NCI-H1436 treated with DMSO at 0.1 percent for 48 hours (cell line): ENCODE data around the gene ZBTB37.
"Not testable (repeated sequence)": the region's sequence is repeated elsewhere in the genome, so short reads cannot be mapped to it uniquely, and the experiment has no call there.

Experiments used
- DNase-seq: peaks from one replicate; lab custom pipeline; 2025; lab: John Stamatoyannopoulos, UW

The ZBTB37 gene, protein sequence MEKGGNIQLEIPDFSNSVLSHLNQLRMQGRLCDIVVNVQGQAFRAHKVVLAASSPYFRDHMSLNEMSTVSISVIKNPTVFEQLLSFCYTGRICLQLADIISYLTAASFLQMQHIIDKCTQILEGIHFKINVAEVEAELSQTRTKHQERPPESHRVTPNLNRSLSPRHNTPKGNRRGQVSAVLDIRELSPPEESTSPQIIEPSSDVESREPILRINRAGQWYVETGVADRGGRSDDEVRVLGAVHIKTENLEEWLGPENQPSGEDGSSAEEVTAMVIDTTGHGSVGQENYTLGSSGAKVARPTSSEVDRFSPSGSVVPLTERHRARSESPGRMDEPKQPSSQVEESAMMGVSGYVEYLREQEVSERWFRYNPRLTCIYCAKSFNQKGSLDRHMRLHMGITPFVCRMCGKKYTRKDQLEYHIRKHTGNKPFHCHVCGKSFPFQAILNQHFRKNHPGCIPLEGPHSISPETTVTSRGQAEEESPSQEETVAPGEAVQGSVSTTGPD

DNA sequence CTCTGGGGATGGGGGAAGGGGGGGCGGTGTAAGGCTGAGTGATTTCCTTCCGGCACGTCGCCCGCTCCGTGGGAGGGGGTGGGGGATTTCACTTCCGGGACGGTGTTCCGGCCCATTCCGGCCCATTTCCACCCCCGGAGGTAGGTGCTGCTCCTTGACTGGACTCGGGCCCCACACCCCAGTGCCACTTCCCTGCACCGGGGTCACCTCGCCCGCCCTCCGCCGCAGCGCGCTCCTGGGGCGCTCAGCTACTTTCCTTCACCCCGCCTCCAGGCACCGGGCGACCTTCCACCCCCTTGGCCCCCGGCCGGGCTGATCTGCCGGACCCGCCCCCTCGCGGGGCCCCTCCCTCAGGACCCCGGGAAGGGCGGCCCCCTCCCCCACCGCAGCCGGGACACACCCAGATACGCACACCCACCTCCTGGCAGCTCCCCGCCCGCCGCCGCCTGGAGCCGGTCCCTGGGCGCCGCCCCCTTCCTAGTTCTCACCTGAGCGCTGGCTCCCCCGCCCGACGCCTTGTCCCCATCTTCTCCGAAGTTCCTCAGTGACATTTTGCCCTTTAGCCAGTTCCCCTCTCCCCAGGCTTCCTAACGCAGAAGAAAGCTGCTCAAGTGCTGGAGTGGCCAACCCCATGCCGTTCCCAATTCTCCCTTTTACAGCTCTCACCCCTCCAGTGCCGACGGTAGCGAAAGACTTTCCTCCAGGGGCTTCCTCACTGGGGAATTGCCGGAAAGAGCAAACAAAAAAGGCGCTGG, at the start of gene ZBTB37:
Gene ZBTB37, plus strand, starts transcription at position 115 of the 755 bp plus-strand sequence. CDS start 1,846 bp downstream, outside the sequence.
- DNase-seq, result peak; percentile 17

DNA sequence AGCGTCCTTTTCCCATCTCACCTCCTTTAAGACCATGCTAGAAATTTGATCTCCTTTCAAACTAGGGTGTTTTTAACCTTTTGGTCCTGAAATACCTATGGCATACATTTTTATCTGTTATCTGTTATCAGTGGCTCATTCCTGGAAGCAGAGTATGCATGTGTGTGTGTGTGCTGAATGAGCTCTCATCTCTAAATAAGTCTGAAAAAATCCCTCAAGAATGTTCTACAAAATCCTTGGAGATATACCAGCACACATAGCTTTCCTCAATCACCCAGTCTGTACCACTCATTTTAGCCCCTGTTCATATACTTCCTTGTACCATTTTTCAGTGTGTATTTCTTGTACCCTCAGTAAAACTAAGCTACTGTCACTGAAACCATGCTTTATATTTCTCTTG, 49.7 kb upstream of the ZBTB37 start:
- DNase-seq, result no peak

DNA sequence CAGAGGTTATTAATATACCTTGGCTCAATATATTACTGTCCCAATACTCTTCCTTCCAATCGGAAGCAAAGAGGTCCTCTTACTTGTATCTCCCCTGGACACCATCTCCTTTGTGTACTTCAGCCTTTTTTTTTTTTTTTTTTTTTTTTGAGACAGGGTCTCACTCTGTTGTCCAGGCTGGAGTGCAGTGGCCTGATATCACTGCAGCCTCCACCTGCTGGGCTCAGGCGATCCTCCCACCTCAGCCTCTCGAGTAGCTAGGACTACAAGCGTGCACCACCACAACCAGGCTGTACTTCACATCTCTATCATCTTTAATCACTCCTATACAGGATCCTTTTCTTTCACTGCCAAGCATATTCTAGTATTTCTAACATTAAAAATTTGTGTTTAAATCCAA, 46.5 kb upstream of the ZBTB37 start:
- no peak for DNase-seq

DNA sequence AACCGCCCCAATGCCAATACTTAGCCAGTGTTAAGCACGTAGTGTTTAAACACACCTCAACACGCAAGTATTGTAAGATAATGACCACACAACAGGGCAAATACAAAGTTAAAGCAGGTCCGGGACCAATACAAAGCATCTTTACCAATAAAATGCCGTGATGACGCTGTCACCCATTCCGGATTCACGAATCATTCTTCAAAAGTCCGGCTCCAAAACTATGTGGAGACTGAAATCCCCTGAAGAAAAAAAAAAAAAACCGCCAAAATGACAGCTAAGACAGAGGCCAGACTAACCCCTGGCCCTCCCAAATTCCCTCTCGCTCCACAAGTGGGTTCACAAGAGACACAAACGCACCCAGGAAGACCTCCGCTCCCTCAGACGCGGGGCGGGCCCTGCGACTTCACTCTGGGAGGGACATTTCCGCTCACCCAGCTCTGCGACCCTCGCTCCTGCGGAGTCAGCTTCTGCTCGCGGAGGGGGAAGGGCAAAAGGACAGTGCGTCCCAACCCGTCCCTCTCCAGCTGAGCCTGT, 44.3 kb upstream of the ZBTB37 start:
- no peak for DNase-seq

DNA sequence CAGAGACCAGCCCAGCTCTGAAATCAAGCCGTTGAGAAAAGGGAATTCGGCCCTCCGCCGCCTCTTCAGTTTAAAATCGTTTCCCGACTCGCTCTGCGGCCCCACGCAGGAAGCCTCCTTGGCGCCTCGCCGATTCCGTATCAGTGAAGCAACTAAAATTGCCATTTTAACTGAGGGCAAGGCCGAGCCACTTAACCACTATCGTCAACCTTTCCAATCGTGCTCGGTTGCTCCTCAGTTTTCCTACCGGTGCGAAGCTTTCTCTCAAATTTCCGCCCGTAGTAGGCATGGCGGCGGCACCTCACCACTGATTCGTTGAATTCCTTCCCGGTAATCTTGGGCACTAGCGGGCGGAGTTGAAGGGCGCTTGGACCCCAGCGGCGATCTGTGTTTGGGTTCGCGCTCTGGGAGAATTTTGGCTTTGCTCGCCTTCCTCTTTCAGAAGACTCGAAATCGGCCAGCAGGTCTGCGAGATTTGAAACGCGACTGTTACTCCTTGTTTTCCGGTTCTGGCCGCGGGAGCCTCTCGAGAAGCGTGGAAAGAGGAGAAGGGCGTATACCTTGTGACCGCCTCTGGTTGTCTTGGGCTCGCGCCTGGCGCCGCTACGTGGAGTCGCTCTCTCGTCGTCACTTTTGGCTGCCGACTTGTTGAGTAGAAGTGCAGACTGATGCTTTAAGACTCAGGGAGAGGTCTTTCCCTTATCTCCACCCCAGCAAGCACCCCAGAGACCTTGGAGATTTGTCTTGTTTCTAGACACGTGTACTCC, 43.7 kb upstream of the ZBTB37 start, which contains the start of the genes CENPL and DARS2:
Gene CENPL, minus strand, starts transcription at position 569 of the 767 bp plus-strand sequence. CDS start 13,584 bp downstream, outside the sequence.
Gene DARS2, plus strand, starts transcription at position 359 of the 767 bp plus-strand sequence. CDS start 557 bp downstream, outside the sequence.
- peak; percentile 95 for DNase-seq

DNA sequence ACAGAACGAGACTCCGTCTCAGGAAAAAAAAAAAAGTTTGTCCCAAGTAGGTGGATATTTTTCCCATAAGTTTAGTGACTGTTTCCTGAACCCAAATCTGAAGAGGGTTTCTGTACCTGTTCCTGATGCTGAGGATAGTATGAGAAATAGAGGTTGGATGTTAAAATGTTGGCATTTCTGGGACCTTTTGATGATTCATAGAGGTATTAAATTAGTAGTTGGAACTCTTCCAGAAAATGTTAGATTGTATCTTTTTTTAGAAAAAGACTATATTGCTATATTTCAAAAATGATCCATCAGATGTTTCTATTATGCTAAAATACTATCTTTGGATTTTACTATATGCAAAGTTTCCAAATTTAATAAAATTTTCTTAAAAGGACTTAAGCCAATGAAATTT, 40.6 kb upstream of the ZBTB37 start:
- no peak for DNase-seq

DNA sequence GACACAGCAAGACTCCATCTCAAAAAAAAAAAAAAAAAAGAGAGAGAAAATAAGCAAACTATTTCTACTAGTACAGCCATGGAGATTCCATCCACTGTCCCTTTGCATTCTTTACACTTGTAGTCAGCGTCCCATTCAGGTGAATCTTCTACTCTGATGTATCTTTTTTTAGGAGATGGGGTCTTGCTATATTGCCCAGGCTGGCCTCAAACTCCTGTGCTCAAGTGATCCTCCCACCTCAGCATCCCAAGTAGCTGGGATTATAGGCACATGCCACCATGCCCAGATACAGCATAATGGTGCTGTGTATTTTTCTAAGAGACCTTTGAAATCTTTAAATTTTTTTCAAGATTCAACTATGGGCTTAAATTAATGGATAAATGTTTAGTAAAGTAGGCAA, 35.4 kb upstream of the ZBTB37 start:
- DNase-seq, result no peak

DNA sequence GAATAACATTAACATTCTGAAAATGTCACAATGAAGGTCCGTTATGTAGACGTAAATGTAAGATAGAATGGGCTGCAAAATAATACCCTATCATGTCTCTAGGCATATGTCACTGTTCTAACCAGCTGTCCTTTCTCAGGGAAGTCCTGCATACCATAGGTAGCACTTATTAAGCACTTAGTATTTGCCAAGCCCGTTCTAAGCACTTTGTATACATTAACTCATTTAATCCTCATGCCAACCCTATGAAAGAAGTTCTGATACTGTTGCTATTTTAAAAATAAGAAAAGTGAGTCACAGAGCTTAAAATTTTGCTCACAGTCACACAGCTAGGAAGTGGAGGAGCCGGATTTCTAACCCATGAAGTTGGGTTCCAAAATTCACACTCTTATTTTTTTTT, 16.1 kb upstream of the ZBTB37 start:
- no peak for DNase-seq

DNA sequence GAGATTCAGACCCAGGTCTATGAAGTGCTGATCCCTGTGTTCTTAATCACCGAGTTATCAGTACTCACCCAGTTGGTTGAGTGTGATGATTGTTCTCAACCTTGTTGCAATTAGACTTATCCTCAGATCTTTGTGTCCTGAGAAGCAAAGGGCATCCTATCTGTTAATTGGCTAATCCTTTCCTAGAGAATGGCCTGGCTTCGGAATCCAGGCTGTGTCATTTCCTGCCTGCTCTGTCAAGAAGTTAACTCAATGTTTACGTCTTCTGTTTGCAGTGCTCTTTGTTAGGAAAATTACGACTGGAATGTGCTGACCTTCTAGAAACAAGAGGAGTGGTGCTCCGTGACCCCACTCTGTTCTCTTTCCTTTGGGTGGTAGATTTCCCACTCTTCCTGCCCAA, 15.1 kb upstream of the ZBTB37 start:
- DNase-seq, result no peak

DNA sequence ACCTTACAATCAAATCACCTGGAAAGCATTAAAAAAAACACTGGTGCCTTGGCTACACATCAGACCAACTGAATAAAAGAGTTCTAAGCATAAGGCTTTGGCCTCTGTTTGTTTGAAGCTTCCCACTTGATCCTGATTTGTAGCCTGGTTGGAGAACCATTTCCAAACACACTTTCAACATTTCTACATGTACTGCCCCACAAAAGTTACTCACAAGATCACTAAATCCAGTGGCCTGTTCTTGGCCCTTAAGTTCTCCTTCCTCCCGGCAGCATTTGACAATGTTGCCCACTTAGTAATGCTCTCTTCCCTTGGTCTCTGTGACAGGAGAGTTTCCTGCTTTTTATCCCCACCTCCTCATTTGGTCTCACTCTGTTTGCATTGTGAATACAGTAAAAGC, 12.2 kb upstream of the ZBTB37 start:
- DNase-seq, result no peak

DNA sequence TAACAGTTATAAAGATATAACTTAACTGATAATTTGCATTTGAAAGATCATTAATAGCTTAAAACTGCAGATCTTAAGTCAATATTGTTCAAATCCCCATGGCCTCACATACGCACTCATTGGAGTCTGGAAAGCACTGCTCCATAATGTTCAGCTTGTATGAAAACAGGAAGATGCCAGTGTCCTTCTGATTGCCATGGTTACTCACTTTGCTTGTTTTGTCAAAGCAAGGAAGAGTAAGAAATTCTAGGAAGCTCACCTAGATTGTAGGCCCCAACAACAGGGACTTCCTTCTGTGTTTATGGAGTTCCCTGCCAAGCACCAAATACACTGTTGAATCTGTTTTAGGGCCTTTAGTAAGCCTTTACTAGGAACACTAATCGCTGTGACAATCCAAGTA, 11.3 kb upstream of the ZBTB37 start:
- no peak for DNase-seq

DNA sequence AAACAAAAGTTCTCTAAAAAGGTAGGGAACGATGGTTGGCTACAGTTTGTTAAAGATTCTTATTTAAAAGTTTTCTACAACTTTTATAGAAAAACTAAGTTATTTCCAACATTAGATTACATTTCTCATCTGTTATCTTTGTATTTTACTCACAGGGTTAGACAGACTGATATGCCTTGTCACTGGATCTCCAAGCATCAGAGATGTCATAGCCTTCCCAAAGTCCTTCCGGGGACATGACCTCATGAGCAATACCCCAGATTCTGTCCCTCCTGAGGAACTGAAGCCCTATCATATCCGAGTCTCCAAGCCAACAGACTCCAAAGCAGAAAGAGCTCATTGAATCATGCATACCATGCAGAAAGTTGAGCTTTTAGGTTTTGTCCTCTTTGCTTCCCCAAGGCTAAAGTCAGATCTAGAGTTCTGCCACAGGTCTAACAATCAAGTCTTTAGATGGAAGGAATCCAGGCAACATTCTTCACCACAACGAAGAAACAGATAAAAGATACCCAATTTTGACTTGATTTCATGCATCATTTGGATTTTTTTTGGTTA, 10.7 kb upstream of the ZBTB37 start:
- DNase-seq, result no peak

DNA sequence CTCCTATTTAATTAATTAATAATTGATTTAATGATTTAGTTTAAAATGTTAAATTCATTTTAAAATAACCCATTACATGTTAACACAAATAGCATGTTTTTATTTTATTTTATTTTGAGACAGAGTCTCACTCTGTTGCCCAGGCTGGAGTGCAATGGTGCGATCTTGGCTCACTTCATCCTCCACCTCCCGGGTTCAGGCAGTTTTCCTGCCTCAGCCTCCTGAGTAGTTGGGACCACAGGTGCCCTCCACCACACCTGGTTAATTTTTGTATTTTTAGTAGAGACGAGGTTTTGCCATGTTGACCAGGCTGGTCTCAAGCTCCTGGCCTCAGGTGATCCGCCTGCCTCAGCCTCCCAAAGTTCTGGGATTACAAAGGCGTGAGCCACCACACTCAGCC, 8.6 kb upstream of the ZBTB37 start:
- DNase-seq, result not testable (repeated sequence)

DNA sequence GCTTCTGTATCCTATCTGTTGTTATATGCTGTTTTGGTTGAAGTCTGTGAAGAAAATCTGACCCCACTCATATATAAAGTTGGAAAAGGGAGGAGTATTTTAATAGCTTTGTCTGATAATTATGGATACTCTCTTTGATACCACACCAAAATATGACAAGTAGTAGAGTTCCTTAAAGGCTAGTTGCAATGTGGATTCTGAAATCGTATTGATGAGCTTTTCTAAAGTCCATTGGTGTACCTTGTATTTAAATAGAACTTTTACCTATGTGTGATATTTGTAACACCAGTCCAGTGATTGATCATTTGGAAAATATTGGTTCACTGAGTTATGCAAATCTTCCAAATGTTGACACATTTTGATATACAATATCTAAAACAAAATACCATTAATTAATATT, 8.1 kb upstream of the ZBTB37 start:
- DNase-seq, result no peak

DNA sequence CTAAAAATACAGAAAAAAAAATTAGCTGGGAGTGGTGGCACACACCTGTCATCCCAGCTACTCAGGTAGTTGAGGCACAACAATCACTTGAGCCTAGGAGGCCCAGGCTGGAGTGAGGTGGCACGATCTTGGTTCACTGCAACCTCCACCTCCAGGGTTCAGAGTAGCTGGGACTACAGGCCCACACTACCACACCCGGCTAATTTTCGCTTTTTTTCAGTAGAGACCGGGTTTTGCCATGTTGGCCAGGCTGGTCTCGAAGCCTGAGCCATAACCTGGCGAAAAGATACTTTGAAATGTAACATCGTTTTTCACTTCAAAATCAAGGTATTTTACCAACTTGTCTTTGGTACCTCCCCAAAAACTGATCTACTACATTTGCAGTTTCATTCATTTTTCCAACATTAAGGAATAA, 6.4 kb upstream of the ZBTB37 start:
- DNase-seq, result no peak

DNA sequence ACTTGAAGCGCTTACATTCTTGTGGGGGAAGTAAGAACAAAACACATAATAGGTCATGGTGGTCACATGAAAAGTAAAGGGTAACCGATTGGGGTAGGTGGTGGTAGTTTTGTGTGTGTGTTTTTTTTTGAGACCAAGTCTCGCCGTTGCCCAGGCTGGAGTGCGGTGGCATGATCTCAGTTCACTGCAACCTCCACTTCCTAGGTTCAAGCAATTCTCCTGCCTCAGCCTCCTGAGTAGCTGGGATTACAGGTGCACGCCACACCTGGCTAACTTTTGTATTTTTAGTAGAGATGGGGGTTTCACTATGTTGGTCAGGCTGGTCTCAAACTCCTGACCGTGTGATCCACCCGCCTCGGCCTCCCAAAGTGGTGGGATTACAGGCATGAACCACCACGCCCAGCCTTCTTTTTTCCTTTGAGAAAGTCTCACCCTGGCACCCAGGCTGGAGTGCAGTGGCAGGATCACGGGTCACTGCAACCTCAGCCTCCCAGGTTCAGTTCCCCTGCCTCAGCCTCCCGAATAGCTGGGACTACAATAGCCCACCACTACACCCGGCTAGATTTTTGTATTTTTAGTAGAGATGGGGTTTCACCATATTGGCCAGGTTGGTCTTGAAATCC, 5.9 kb upstream of the ZBTB37 start:
- not testable (repeated sequence) for DNase-seq

DNA sequence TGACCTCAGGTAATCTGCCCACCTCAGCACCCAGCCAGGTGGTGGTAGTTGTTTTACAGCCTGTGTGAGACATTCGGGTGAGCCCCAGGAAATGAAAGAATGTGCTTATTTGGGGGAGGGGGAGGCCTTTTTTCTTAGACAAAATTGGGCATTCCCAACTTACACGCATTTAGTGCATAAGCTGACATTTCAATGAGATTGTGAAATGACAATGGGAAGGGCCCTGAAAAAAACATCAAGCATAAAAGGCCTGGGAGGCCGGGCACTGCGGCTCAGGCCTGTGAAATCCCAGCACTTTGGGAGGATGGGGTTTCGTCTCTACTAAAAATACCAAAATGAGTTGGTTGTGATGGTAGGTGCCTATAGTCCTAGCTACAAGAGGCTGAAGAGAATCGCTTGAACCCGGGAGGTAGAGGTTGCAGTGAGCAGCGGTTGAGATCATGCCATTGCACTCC, 5.4 kb upstream of the ZBTB37 start:
- no peak for DNase-seq

DNA sequence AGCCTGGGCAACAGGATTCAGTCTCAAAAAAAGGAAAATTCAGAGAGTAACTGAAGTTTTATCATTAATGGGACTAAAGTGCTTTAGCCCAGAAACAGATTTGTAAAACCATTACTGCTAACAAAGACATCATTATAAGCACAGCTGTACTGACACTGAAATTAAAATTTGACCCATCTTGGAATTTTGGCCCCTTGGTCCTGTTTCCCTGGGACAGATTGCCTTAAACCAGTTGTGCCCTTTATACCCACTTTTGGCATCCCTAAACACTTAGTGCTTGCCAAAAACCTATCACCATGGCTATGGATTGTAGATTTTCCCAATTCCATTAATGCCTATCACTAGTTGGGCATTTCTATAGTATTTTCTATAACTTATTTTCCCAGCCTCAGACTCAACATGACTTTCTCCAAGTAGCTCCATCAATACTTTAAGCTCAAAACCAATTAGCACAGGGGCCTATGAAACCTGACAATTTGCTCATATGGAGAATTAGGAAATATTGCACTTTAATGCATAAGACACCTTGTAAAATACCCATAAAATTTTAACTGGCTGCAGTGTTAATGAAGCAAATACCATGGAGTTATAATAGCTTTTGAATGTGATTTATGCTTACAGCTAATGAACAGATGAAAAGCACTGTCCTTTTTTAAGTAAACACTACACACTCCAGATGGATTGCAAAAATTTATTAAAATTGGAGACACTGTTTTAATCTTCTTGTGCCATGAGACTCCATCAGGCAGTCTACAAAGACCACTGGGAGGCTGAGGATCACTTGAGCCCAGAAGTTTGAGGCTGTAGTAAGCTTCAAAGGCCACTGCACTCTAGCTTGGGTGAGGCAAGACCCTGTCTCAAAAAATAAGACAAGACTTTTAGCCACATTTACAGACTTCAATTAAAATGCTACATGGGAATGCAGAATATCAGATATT, 4.7 kb upstream of the ZBTB37 start:
- DNase-seq, result no peak

DNA sequence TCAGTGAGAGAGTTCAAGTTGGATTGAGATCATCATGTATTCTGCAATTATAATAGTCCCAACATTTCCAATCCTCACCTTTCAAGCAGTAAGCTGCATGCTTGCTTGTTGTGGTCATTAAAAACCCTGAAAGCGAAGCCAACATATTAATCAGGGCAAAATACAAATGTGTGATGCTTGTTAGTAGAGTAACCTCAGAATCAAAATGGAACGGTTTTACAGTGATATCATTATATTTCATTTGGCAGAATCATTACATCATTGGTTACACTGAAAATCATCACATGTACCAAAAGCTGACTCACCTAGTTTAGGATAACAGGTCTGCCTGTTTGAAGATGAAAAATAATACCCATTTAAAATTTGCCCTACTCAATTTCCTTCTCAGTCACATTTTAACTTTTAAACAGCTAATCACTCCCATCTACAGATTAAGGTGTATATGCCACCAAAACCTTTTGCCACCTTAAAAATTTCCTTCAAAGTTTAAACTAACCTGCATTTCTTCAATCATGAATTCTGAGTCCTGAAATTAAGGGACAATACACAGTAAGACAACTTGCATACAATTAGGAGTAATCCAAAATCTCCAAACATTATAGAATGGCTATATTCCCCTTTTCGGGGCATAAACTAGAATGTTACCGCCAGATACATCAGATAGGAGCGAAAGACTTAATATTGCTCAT, 3.9 kb upstream of the ZBTB37 start:
- DNase-seq, result no peak
